BLaER1 treated with 17β-estradiol and CSF1 and Interleukin-3, amounts not matched to agents 10 nM and 100 nM (cell line): ENCODE results near the gene CCDC120.

Experiments used
- H3K27ac ChIP-seq, 11 experiments: shearing (Covaris generic); formaldehyde crosslinking; 2 replicates each; pipeline ENCODE4 v1.8.1; 2022
- H3K27me3 ChIP-seq, 11 experiments: shearing (Covaris generic); formaldehyde crosslinking; 2 replicates each; pipeline ENCODE4 v1.8.1; 2022
- H3K36me3 ChIP-seq, 11 experiments: shearing (Covaris generic); formaldehyde crosslinking; 2 replicates each; pipeline ENCODE4 v1.8.1; 2022
- H3K4me1 ChIP-seq, 10 experiments: shearing (Covaris generic); formaldehyde crosslinking; 2 replicates each; pipeline ENCODE4 v1.8.1; 2022
- H3K4me2 ChIP-seq, 11 experiments: shearing (Covaris generic); formaldehyde crosslinking; 2 replicates each; pipeline ENCODE4 v1.8.1; 2022
- H3K4me3 ChIP-seq, 10 experiments: shearing (Covaris generic); formaldehyde crosslinking; 2 replicates each; pipeline ENCODE4 v1.8.1; 2022
- H3K9ac ChIP-seq, 11 experiments: shearing (Covaris generic); formaldehyde crosslinking; 2 replicates each; pipeline ENCODE4 v1.8.1; 2022
- H3K9me3 ChIP-seq, 11 experiments: shearing (Covaris generic); formaldehyde crosslinking; replicated peaks in 1 of 11; 2 replicates each; pipeline ENCODE4 v1.8.1; 2022
- H4K20me1 ChIP-seq, 11 experiments: shearing (Covaris generic); formaldehyde crosslinking; 2 replicates each; pipeline ENCODE4 v1.8.1; 2022
- Cebpa-rat ChIP-seq, 11 experiments: shearing (Covaris generic); IDR thresholded peaks; 2 replicates each; pipeline ENCODE4 v1.8.1; 2022

The CCDC120 gene

DNA sequence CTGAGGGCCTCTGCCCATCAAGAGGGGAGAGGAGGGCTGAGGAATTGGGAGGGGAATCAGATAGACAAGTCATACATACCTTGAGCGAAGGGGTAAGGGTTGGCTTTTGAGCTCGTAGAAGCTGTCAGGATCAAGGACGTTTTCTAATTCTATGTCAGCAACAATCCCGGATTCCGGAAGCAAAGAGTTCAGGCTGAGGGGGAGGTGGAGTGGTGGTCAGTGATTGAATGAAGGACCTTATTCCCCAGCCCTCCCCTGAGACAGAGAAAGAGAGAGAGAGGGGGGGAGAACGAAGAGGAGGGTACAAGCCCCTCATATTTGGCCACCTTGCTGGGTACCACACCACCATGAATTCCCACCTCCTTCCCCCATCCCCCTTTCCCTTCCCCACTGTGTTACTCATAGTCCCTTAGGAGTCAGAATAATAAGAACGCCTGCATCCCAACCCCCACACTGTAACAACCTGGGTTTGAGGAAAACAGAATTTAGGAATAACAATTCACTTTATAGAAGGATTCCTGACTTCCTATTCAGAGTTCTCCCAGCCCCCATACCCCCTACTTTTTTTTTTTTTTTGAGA is 18.3 kb upstream of the CCDC120 start:
- peak overlapping the region; percentile 71 to 91 (median 86) for H3K4me2 ChIP-seq
- peaks cover 39 to 49% (median 42%) of the 10 kb centered on the region in 10 experiments for H3K4me1 ChIP-seq
- peak overlapping the region; percentile 89 to 98 (median 94); a peak in 21 of 22 replicates for H3K9ac ChIP-seq
- peaks cover 27 to 42% (median 37%) of the 10 kb centered on the region in 11 experiments for H3K36me3 ChIP-seq
- H3K27me3 ChIP-seq = peaks cover 0 to 30% (median 17%) of the 10 kb centered on the region in 11 experiments; a peak in 12 of 22 replicates
- peak overlapping the region in 9 of 10 experiments; percentile 32 to 89 (median 81); a peak in 16 of 20 replicates for H3K4me3 ChIP-seq
- H4K20me1 ChIP-seq = peaks cover 0 to 17% (median 0%) of the 10 kb centered on the region in 11 experiments; a peak in 3 of 22 replicates
- H3K27ac ChIP-seq = peak overlapping the region in 10 of 11 experiments; percentile 51 to 99 (median 94); a peak in 20 of 22 replicates
- H3K9me3 ChIP-seq = peaks cover 0 to 23% (median 2%) of the 10 kb centered on the region in 11 experiments; a peak in 7 of 22 replicates
- no peak for TF ChIP-seq Cebpa-rat (IDR thresholded peaks at IDR 0.05)

DNA sequence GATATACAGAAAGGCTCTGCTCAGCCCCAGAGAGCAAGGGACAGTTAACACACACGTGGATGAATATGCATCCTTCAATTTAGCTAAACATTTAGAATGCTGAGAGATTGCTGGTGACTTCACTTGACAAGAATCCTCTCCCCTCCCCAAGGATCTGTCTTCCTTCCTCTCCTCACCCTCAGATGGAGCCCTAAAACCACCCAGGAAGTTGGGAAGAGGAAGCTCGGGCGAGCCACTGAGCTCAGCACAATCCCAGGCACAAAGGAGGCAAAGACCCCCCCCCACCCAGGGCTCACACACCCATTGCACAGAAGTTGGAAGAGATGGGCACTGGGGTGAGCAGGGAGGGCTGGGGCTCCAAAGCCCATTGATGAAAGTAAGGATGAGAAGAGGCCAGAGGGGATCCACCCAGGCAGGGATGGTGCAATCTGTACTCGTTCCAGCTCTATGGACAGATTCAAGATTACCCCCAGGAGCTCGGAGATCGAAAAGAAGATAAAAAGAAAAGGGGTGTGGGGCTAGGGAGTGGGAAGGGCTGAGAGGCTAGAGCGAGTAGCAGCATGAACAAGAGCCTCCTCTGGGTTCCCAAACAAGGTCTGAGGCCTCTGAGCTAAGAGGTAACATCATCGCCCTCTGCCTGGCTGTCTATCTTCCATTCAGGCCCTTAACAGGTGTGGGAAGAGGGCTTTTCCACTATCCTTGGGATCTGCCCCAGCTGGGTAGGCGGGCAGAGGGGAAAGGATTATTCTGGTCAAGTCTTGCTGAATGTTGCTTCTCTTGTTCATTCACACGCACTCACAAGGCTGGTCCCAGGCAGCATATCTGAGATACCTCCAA is 16.8 kb upstream of the CCDC120 start:
- H3K27ac ChIP-seq = peak overlapping the region; percentile 89 to 99 (median 94)

DNA sequence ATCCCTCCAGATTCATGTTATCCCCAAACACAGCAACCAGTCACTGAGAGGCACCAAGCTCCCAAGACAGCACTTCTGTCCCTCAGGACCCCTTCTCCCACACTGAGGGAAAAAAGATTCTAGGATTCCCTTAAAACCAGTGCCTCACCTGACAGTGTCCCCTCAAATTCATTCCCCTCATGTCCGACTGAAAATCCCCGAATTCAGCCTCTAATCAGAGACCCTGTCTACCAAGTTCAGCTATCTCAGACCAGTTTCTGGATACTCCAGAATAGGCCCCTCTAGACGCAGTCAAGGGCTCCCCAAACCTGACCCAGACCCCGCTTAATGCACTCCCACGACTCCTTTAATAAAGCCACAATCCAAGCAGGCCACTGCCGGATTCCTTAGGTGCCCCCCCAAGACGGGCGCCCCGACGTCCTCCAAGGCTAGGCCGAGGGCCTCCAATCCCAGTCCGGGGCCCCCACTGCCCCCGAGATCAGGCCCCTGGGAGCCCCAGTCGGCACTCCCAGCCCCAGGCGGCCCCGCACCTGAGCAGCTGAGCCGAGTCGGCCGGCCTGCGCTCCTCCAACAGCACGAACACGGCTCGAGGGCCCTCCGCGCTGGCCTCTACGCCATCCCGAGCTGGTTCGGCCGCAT is 16.1 kb upstream of the CCDC120 start:
- H3K9me3 ChIP-seq = peaks cover 0 to 23% (median 2%) of the 10 kb centered on the region in 11 experiments; a peak in 7 of 22 replicates
- TF ChIP-seq Cebpa-rat (IDR thresholded peaks at IDR 0.05) = no peak
- peak overlapping the region; percentile 74 to 89 (median 82) for H3K4me3 ChIP-seq
- peak overlapping the region; percentile 71 to 91 (median 86) for H3K4me2 ChIP-seq
- peak overlapping the region; percentile 89 to 98 (median 94) for H3K9ac ChIP-seq
- H3K36me3 ChIP-seq = peaks cover 14 to 20% (median 18%) of the 10 kb centered on the region in 11 experiments
- peaks cover 0 to 12% (median 0%) of the 10 kb centered on the region in 11 experiments; a peak in 4 of 22 replicates for H4K20me1 ChIP-seq
- H3K27me3 ChIP-seq = peaks cover 0 to 31% (median 17%) of the 10 kb centered on the region in 11 experiments; a peak in 12 of 22 replicates
- peak overlapping the region; percentile 89 to 99 (median 94) for H3K27ac ChIP-seq
- peaks cover 39 to 49% (median 42%) of the 10 kb centered on the region in 10 experiments for H3K4me1 ChIP-seq

More for the DNA sequence above, 16.8 kb upstream of the CCDC120 start:
- Histone ChIP-seq H3K4me3 (peak overlapping the region; percentile 74 to 89 (median 82)), H3K9ac (peak overlapping the region; percentile 89 to 98 (median 94)), H3K36me3 (peaks cover 22 to 27% (median 25%) of the 10 kb centered on the region in 11 experiments), H3K9me3 (peaks cover 0 to 23% (median 2%) of the 10 kb centered on the region in 11 experiments; a peak in 7 of 22 replicates), H3K4me1 (peaks cover 39 to 49% (median 42%) of the 10 kb centered on the region in 10 experiments), H3K4me2 (peak overlapping the region; percentile 71 to 91 (median 86)), H3K27me3 (peaks cover 0 to 30% (median 17%) of the 10 kb centered on the region in 11 experiments; a peak in 12 of 22 replicates), H4K20me1 (peaks cover 0 to 12% (median 0%) of the 10 kb centered on the region in 11 experiments; a peak in 3 of 22 replicates)
- peak in 1 of 11 experiments; percentile 16; a peak in 1 of 22 replicates for TF ChIP-seq Cebpa-rat (IDR thresholded peaks at IDR 0.05)

DNA sequence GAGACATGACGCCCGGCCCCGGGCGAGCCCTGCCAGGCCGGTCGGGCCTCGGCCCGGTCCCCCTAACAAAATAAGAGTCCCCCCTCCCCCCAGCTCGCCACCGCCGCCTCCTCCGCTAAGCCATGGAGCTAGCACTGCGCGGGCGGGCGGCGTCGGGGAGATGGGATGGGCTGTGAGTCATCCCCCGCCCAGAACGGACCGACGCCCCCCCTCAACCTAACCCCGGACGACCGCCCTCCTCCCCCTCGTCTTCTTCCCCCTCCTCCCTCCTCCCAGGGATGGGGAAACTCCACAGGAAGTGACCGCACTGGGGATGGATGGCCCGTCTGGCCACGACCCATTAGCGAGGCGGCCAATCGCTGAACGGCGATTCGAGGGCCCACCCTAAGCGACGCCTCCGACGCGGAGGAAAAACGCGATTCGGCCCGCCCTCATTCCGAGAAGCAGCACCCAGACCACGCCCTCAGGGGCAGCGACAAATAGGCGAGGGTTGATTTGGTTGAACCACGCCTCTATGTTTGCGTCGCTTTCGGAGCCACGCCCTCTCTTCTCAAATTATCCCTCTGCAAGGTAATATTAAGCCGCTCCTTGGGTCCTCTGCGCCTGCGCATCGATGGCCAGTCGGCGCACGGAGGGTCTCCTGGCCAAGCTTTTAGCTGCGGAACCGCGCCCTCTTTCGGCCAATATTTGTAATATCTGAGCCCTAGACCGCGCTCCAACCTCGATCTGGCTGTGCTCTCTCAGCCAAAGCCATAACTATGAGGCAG is 15.4 kb upstream of the CCDC120 start, which contains the start of gene TFE3:
Gene TFE3, minus strand, starts transcription at position 138 of the 767 bp plus-strand sequence. Its CDS starts 131 bp downstream, at position 7.
- peak within 1 kb of the TSS; percentile 71 to 91 (median 86) for H3K4me2 ChIP-seq
- H3K4me1 ChIP-seq = peaks cover 35 to 42% (median 38%) of the 10 kb centered on the region in 10 experiments
- peaks cover 0 to 23% (median 2%) of the 10 kb centered on the region in 11 experiments; a peak in 7 of 22 replicates for H3K9me3 ChIP-seq
- peaks cover 7 to 13% (median 11%) of the 10 kb centered on the region in 11 experiments; a peak in 21 of 22 replicates for H3K36me3 ChIP-seq
- peak within 1 kb of the TSS; percentile 89 to 98 (median 94) for H3K9ac ChIP-seq
- peak within 1 kb of the TSS; percentile 89 to 99 (median 94) for H3K27ac ChIP-seq
- TF ChIP-seq Cebpa-rat (IDR thresholded peaks at IDR 0.05) = no peak
- H3K27me3 ChIP-seq = peaks cover 0 to 34% (median 22%) of the 10 kb centered on the region in 11 experiments; a peak in 15 of 22 replicates
- H3K4me3 ChIP-seq = peak within 1 kb of the TSS; percentile 74 to 89 (median 82)
- H4K20me1 ChIP-seq = peaks cover 0 to 7% (median 0%) of the 10 kb centered on the region in 11 experiments; a peak in 4 of 22 replicates

DNA sequence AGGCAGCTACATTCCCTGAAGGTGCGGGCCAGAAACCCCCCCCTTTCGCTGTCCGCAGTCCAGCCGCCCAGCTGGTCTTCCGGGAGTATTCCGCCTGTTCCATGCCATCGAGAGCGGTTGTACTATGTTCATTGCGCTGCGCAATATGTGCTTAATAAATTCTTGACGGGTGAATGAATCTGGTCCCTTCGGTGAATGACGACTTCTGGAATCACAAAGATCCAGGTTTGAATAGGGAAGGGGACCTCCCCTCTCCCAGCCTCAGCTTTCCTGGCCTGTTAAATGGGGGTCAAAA is 14.9 kb upstream of the CCDC120 start:
- Histone ChIP-seq H3K27me3 (peaks cover 1 to 39% (median 27%) of the 10 kb centered on the region in 11 experiments; a peak in 16 of 22 replicates), H3K9ac (peak overlapping the region in 10 of 11 experiments; percentile 33 to 68 (median 54); a peak in 15 of 22 replicates), H3K27ac (peak overlapping the region in 8 of 11 experiments; percentile 12 to 59 (median 42); a peak in 10 of 22 replicates), H3K36me3 (peaks cover 3 to 8% (median 6%) of the 10 kb centered on the region in 11 experiments; a peak in 20 of 22 replicates), H3K4me3 (peak overlapping the region in 2 of 10 experiments; percentile 15 to 26; a peak in 1 of 20 replicates), H3K4me1 (peaks cover 30 to 36% (median 33%) of the 10 kb centered on the region in 10 experiments), H4K20me1 (peaks cover 0 to 5% (median 0%) of the 10 kb centered on the region in 11 experiments; a peak in 4 of 22 replicates), H3K4me2 (peak overlapping the region in 9 of 11 experiments; percentile 32 to 57 (median 47); a peak in 14 of 22 replicates), H3K9me3 (peaks cover 0 to 23% (median 2%) of the 10 kb centered on the region in 11 experiments; a peak in 7 of 22 replicates)
- TF ChIP-seq Cebpa-rat (IDR thresholded peaks at IDR 0.05) = no peak

DNA sequence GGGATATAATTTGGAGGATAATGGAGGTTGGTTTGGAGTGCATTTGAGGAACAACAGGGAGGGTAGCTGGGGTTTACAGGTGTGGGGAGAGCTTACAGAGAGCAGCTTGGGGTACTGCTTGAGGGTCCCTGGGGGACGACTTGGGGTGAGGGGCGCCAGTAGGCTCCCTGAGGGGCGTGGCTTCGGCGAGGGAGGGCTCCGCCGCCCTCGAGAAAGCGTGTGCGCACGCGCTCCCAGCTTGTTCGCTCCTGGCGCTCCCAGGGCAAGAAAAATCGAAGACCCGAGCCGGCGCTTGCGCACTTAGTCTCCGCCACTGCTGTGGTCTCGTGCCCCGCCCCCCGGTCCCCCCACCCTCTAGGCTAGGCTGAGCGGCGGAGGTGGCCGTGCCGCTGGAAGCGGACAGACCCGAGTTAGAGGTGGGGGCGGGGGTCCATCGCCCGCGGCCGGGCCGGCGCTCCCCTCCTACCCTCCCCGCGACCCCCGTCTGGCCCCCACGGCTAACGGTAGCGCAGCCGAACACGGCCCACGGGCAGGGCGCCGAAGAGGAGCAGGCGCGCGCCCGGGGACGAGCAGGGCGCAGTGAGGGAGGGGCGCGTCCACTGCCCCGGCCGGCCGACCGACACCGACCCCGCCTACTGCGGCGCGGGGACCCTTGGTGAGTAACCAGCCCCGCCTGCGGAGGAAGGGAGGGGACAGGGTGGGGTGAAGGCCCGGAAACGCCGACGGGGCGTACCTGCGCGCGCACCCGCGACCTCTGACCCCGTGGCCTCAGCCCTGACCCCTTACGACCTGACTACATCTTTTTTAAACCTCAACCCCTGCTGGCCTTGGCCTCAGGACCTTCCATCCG is 5.4 kb upstream of the CCDC120 start:
- Histone ChIP-seq H3K4me2 (peak overlapping the region; percentile 62 to 85 (median 74)), H3K4me3 (peak overlapping the region; percentile 55 to 74 (median 66)), H3K36me3 (peaks cover 0 to 4% (median 0%) of the 10 kb centered on the region in 11 experiments; a peak in 1 of 22 replicates), H3K9ac (peak overlapping the region; percentile 78 to 89 (median 83)), H3K4me1 (peaks cover 10 to 21% (median 15%) of the 10 kb centered on the region in 10 experiments; a peak in 17 of 20 replicates), H3K27me3 (peaks cover 28 to 98% (median 80%) of the 10 kb centered on the region in 11 experiments), H3K9me3 (peaks cover 0 to 15% (median 0%) of the 10 kb centered on the region in 11 experiments; a peak in 3 of 22 replicates), H3K27ac (peak overlapping the region; percentile 73 to 87 (median 79)), H4K20me1 (peaks cover 0 to 14% (median 0%) of the 10 kb centered on the region in 11 experiments; a peak in 3 of 22 replicates)
- TF ChIP-seq Cebpa-rat (IDR thresholded peaks at IDR 0.05) = no peak
